ENCODE data around the gene BOLL. TPM values are rescaled to one million over a fixed set of nuclear protein-coding genes. Genes with fewer than 3 reads are reported as not detected.
A peak's percentile ranks its signal among the peaks of the same experiment; 100 is the strongest.

Gene BOLL
- total RNA-seq, 1 donor from 2014 or later, result not detected

DNA sequence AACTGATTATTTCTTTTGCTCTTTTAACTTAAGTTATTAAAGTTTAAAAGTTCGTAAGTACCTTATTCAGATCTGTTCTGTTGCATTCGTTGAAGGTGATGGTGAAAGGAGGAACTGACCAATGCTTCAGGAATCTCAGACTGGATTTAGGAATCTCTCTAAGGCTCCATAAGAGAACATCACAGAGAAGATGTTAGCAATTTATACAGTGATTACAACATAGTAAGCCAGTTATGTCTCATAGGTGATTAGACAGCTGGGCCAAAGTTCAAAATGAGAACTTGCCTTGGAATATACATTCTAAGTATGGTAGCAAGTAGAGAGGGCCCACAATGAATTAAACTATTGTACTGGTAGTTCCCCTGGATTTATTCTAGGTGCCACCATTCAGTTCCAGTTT is 76.8 kb downstream of the BOLL start:
- no peak for DNase-seq (ENCODE audit: extremely low spot score in 2 of 2)
- TF ChIP-seq POLR2AphosphoS5 (IDR thresholded peaks at IDR 0.05; ENCODE audit: insufficient read depth in 1 of 2, low read depth in 1 of 2) (no peak), POLR2A (IDR thresholded peaks at IDR 0.05) (no peak)
- TF ChIP-seq, protein P1, sequence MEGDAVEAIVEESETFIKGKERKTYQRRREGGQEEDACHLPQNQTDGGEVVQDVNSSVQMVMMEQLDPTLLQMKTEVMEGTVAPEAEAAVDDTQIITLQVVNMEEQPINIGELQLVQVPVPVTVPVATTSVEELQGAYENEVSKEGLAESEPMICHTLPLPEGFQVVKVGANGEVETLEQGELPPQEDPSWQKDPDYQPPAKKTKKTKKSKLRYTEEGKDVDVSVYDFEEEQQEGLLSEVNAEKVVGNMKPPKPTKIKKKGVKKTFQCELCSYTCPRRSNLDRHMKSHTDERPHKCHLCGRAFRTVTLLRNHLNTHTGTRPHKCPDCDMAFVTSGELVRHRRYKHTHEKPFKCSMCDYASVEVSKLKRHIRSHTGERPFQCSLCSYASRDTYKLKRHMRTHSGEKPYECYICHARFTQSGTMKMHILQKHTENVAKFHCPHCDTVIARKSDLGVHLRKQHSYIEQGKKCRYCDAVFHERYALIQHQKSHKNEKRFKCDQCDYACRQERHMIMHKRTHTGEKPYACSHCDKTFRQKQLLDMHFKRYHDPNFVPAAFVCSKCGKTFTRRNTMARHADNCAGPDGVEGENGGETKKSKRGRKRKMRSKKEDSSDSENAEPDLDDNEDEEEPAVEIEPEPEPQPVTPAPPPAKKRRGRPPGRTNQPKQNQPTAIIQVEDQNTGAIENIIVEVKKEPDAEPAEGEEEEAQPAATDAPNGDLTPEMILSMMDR (IDR thresholded peaks at IDR 0.05), result no peak
- no peak overlapping the region for H3K27ac ChIP-seq
- H3K36me3 ChIP-seq, result no peaks in the 10 kb centered on the region
- no peaks in the 10 kb centered on the region for H3K9me3 ChIP-seq
- peaks cover 31% of the 10 kb centered on the region for H3K4me1 ChIP-seq
- H3K27me3 ChIP-seq, result no peaks in the 10 kb centered on the region
- no peak overlapping the region for H3K4me3 ChIP-seq
- intact Hi-C loops (cut with DNase I), result loop anchor here (10.0 kb wide), 1 partner anchor 204 kb away; the partner anchor contains the start of gene HSPE1

DNA sequence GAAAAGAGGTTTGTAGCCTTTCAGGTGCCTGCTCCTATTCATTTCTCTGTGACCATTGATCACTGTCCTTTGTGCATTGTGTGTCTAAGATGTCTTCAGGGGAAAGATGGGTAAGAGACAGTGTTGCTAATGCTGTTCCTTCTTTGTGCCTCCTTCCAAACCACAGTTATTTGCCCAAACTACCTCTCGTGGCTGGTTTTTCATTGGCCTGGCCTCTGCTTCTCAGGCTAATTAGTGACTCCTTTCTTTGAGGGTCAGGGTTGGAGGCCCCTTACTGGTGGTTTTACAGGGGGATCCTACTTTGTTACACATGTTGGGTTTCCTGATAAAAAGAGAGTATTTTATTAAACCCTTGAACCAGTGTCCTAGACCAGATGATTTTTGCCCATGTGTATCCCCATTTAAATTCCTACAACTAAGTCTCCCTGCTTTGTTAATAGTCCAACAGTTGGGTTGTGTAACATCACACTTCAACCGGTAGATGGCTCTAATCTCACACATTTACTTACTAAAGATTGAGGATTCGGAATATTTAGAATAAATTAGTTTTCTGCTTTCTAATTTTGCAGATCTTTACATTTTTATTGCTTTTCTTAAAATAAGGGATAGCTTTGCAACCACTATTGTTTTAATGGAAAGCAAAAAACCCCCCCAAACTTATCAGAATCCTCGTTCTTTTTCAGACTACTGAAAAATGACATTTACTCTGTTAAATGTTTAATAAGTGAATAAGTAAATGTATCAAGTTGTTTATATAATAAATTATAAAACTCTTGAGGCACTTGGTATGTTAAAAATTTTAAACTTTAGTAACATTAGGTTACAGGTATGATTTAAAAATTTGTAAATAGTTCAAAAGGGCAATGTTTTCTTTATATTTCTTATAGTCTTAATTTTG is 77.6 kb downstream of the BOLL start:
- H3K4me1 ChIP-seq, result peaks cover 31% of the 10 kb centered on the region
- no peak overlapping the region for H3K27ac ChIP-seq
- TF ChIP-seq, protein P1 (IDR thresholded peaks at IDR 0.05), result peak; percentile 49 to 64 (median 58)
- no peak for TF ChIP-seq POLR2AphosphoS5 (IDR thresholded peaks at IDR 0.05; ENCODE audit: insufficient read depth in 1 of 2, low read depth in 1 of 2)
- H3K4me3 ChIP-seq, result peak overlapping the region in 1 of 2 donors; percentile 93
- H3K27me3 ChIP-seq, result no peaks in the 10 kb centered on the region
- no peaks in the 10 kb centered on the region for H3K9me3 ChIP-seq
- no peaks in the 10 kb centered on the region for H3K36me3 ChIP-seq
- DNase-seq (ENCODE audit: extremely low spot score in 2 of 2), result no peak
- intact Hi-C loops (cut with DNase I), result loop anchor here (10.0 kb wide), 1 partner anchor 203 kb away; the partner anchor contains the start of gene HSPE1

DNA sequence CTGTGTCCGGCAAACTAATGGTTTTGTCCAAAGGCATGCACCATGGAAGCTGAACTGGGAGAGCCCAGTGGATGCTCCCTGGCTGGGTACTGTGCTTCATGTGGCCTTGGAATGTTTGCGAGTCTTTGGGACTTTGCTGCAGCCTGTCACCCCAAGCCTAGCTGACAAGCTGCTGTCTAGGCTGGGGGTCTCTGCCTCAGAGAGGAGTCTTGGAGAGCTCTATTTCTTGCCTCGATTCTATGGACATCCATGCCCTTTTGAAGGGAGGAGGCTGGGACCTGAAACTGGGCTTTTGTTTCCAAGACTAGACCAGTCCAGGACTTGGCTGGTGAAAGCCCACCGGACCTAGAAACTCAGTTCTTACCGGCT is 78.3 kb downstream of the BOLL start:
- H3K36me3 ChIP-seq, result no peaks in the 10 kb centered on the region
- H3K27me3 ChIP-seq, result no peaks in the 10 kb centered on the region
- intact Hi-C loops (cut with DNase I), result loop anchor here (10.0 kb wide), 1 partner anchor 202 kb away; the partner anchor contains the start of gene HSPE1
- H3K4me3 ChIP-seq, result peak overlapping the region; percentile 85 to 93
- H3K4me1 ChIP-seq, result peaks cover 31% of the 10 kb centered on the region
- H3K27ac ChIP-seq, result no peak overlapping the region
- TF ChIP-seq, protein P1 (IDR thresholded peaks at IDR 0.05), result no peak
- no peak for TF ChIP-seq POLR2A (IDR thresholded peaks at IDR 0.05)
- no peak for TF ChIP-seq POLR2AphosphoS5 (IDR thresholded peaks at IDR 0.05; ENCODE audit: insufficient read depth in 1 of 2, low read depth in 1 of 2)
- H3K9me3 ChIP-seq, result no peaks in the 10 kb centered on the region
- DNase-seq (ENCODE audit: extremely low spot score in 2 of 2), result no peak

DNA sequence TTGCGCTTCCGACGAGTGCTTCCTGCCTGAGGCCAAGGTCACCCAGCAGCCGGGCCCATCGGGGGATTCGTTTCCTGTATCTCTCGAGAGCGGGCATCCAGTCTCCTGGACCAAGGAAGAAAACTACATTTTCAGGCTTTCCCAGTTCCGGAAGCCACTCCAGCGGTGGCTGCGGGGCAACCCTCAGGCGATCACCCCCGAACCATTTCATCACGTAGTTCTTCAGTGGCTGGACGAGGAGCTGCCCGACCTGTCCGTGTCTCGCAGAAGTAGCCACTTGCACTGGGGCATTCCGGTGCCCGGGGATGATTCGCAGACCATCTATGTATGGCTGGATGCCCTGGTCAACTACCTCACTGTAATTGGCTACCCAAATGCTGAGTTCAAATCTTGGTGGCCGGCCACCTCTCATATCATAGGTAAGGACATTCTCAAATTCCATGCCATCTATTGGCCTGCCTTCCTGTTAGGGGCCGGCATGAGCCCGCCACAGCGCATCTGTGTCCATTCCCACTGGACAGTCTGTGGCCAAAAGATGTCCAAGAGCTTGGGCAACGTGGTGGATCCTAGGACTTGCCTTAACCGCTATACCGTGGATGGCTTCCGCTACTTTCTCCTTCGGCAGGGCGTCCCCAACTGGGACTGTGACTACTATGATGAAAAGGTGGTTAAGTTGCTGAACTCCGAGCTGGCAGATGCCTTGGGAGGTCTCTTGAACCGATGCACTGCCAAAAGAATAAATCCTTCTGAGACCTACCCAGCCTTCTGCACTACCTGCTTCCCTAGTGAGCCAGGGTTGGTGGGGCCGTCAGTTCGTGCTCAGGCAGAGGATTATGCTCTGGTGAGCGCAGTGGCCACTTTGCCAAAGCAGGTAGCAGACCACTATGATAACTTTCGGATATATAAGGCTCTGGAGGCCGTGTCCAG is 78.9 kb downstream of the BOLL start:
- TF ChIP-seq, protein P1 (IDR thresholded peaks at IDR 0.05), result no peak
- TF ChIP-seq POLR2AphosphoS5 (IDR thresholded peaks at IDR 0.05; ENCODE audit: insufficient read depth in 1 of 2, low read depth in 1 of 2) (no peak), POLR2A (IDR thresholded peaks at IDR 0.05) (no peak)
- H3K36me3 ChIP-seq, result no peaks in the 10 kb centered on the region
- peaks cover 31% of the 10 kb centered on the region for H3K4me1 ChIP-seq
- peak in 1 of 2 donors; percentile 88 for DNase-seq (ENCODE audit: extremely low spot score in 2 of 2)
- no peaks in the 10 kb centered on the region for H3K27me3 ChIP-seq
- peak overlapping the region; percentile 85 to 93 for H3K4me3 ChIP-seq
- intact Hi-C loops (cut with DNase I), result loop anchor here (10.0 kb wide), 1 partner anchor 201 kb away; the partner anchor contains the start of gene HSPE1
- no peaks in the 10 kb centered on the region for H3K9me3 ChIP-seq
- H3K27ac ChIP-seq, result peak overlapping the region; percentile 71

All from vagina (tissue), 2 donors.